Stimulated activated CD4-positive, alpha-beta T cell treated with anti-CD3 and anti-CD28 coated beads, TNF-alpha, amount 100 ng/mL, for 48 hours (primary cell): Measurements from ENCODE around the gene RNF187.
A peak's percentile ranks its signal among the peaks of the same experiment; 100 is the strongest.

Experiments used
- DNase-seq, 3 donors: peaks; one replicate each; pipeline ENCODE4 v3.0.0-alpha.2; 2020; ENCODE audit warnings: low read depth in 3 of 3

Gene RNF187

DNA sequence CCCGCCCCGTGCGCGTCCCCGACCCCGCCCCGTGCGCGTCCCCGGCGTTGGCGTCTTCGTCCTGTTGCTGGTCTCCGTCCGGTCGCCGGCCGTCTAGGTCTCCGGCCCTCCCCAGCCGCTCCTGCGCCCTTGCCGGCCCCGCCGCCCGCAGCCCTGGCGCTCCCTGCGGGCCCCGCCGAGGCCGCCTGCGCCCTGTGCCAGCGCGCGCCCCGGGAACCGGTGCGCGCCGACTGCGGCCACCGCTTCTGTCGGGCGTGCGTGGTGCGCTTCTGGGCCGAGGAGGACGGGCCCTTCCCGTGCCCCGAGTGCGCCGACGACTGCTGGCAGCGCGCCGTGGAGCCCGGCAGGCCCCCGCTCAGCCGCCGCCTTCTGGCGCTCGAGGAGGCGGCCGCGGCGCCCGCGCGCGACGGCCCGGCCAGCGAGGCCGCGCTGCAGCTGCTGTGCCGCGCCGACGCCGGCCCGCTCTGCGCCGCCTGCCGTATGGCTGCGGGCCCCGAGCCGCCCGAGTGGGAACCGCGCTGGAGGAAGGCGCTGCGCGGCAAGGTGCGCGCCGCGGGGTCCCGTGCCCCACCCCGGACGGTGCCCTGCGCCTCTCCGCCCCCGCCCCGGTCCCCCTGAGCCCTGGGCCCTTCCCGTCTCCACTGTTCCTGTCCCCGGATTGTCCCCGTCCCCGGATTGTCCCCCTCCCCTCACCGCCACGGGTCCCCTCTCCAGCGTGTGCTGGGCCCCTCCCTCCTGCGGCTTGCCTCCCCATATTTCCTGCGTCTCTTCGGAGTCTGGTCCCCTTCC, at the start of gene RNF187:
TSS of gene RNF187 (plus strand) at position 47 of the 789 bp plus-strand sequence.
- peak in 1 of 3 donors; percentile 70 for DNase-seq

DNA sequence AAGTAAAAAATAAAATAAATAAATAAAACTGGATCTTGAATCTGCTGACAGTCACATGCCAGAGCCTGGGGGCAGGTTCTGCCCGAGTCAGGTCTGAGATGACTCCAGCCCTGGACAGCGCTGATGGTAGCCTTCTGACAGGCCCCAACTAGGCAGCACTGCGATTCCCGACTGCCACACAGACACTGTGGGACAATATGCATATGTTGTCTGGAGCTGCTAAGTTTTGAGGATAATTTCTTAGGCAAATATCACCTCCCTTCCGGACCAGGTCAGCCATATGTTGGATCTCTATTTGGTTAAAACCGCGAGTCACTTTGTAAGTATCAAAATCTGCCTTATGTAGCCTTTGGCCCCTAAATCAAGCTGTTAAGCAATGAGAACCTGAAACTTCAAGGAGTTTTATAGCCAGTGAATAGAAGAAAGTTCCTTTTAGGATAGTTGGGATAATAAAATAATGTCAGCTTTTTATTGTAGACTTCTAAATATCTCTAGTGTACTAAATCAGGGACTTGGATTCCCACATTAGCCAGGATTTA, 49.7 kb upstream of the RNF187 start:
- no peak for DNase-seq

DNA sequence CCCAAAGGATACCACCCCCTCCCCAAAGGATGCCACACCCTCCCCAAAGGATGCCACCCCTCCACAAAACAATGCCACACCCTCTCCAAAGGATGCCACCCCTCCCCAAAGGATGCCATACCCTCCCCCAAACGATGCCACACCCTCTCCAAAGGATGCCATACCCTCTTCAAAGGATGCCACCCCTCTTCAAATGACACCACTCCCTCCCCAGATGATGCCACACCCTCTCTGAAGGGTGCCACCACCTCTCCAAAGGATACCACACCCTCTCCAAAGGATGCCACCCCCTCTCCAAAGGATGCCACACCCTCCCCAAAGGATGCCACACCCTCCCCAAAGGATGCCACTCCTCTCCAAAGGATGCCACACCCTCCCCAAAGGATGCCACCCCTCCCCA, 48.9 kb upstream of the RNF187 start:
- DNase-seq: no peak

DNA sequence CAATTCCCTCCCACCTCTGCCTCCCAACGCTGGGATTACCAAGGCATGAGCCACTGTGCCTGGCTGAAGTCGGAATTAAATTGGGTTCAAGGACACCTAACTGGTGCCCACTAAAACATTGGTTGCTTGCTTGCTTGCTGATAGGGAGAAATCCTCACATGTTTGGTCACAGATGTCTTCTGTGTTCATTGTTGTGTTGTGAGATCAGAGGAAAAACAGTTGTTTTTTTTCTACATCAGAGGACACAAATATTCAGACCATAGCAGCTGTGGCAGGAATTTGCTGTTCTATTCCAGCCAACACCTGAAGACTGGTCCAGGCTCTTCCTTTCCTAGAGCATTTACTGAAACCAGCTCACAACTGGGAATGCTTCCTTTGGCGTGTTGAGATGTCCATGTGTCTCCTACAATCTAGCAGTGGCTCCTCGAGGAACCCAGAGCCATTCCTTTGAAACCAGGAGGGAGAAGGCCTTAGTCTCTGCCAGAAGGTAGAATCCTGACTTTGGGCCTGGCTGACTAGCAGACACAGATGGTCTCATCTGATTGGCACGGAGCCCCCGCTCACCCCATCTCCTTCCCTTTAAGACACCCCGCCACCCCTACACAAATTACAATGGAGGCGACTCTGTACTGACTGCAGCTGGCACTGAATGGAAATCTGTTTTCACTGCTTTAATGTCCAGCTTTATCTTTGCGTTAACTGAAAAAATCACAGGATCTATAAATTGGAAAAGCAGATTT, 46.3 kb upstream of the RNF187 start:
- DNase-seq: no peak

DNA sequence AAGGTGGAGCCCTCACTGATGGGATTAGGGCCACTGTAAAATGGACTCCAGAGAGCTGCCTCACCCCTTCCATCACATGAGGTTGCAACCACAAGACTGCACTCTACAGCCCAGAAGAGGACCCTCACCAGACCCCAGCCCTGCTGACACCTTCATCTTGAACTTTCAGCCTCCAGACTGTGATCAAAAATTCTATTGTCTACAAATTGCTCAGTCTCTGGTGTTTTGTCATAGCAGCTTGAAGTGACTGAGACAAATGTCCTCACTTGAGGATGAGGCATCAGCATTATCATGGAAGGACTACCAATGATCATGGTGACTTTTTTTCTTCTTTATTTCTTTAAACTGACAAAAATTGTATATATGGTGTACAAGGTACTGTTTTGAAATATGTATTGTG, 43.8 kb upstream of the RNF187 start:
- no peak for DNase-seq

DNA sequence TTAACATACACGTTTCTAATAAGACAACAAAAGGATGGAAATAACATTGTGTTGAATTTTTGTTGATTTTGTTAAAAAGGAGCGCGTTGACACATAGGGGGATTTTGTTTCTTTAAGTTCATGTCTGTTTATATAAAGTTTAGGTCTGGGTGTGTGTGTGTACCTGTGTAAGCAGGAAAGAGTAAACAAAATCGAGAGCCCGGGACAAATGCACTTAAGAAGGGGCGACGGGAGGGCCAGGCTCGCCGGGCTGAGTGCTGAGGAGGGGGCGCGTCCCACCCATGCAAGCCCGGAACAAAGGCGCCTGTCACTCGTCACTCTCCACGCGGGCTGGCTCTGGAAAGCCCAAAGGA, 41.7 kb upstream of the RNF187 start:
- DNase-seq: no peak

DNA sequence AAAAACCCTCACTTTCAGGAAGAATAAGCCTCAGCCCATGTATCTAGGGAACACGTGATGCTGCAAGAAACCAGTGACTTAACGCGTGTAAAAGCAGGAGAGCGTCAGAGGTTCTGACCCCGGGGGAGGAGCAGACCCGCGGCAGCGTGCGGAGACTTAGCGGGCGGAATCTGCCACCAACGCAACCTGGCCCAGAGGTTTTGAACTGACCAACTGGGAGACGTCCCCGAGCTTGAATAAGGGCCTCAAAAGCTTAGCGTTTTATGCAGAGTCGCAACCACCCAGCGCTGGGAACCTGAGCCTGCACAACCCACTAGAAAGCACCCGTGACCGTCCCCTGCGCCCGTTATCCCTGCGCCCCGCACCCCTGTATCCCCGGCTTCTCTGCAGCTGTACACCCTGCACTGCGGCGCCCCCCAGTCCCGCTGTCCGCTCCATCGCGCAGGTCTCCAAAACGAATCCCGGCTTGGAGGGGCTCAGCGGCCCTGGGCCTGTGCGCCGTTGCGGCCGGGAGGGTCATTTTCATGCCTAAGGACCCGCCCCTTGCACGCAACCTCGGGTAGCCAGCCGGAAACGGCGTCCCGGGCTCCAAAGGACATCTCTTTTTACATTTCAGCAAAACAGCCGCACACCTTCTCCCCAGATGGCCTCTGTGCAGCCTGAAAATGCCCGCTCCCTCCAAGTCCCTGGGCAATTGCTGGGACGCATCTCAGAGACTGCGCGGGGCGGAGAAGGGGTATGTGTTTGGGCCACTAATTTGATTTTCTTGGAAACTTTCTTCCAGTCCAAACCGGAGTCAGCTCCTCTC, 41.1 kb upstream of the RNF187 start:
- peak in 1 of 3 donors; percentile 35 for DNase-seq

DNA sequence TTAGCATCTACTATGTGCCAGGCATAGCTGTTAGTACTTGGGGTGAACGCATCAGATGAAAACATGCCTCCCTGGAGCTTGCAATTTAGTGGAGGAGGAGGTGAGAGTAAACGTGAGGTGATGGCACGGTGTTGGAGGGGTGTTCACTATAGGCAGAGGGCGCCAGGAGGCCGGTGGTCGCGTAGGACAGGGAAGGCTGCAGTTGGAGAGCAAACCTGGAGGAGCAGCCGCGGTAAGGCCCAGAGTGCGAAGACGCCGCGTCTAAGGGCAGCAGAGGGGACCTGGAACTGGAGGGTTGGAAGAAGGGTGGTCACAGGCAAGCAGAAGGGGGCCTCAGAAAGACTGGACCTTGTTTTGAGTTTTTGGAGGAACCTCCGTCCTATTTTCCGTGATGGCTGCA, 40.3 kb upstream of the RNF187 start:
- DNase-seq: no peak

DNA sequence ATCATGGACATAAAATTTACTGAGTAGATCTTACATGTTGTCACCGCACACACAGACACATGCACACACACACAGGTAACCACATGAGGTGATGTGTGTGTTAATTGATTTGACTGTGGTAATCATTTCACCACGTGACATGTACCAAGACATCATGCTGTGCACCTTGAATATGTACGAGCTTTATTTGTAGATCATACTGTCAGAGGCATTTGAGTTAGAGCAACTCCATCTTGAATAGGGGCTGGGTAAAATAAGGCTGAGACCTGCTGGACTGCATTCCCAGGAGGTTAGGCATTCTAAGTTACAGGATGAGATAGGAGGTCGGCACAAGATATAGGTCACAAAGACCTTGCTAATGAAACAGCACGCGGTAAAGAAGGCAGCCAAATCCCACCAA, 38.8 kb upstream of the RNF187 start:
- DNase-seq: no peak

DNA sequence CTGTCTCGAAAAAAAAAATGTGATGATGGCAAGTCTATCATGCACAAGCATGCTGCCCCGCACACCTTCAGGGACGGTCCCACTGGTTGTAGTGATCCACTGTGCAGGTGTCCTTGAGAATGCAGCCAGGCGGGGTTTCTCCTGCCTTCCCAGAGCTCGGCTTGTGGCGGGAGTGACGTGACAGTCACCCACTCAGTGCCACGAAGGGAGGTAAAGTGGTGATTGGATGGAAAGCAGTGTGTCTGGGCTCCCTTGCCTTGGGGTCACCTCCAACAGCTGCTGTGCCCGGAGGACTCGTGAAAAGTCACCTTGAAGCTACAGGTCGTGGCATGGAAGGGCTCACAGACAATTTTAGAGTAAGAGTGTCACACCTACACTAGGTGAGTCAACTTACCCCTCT, 37.0 kb upstream of the RNF187 start:
- DNase-seq: no peak

DNA sequence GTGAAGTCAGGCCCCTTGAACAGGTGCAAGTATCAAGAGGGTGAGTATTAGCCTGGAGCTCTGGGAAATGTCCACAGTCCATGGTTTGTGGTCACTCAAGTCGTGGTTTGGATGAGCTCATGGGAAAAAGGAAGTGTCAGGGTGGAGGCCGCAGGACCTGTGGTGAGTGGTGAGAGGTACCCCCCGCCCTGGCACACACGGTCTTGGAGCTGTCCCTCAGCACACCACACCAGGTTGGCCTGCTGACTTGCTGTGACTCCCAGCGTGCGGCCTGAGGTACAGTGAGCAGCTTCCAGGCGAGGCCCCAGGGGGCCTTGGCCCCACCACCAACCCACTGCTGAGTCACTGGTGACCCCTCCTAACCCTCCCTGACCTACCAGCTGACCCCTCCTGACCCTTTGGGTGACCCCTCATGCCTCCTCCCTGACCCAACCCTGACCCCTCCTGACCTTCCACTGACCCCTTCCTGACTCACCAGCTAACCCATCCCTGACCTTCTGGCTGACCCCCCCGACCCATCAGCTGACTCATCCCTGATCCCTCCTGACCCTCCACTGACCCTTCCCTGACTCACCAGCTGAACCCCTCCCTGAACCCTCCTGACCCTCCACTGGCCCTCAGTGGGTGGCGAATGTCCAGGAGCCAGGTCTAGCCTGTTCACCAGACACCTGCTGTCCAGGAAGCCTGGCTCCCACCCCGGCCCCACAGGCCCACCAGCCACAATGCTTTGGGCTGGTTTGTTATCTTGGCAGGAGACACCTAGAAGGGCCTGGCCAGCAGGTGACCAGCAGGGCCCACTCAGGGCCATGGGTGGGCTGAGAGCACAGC, 34.8 kb upstream of the RNF187 start:
- no peak for DNase-seq

DNA sequence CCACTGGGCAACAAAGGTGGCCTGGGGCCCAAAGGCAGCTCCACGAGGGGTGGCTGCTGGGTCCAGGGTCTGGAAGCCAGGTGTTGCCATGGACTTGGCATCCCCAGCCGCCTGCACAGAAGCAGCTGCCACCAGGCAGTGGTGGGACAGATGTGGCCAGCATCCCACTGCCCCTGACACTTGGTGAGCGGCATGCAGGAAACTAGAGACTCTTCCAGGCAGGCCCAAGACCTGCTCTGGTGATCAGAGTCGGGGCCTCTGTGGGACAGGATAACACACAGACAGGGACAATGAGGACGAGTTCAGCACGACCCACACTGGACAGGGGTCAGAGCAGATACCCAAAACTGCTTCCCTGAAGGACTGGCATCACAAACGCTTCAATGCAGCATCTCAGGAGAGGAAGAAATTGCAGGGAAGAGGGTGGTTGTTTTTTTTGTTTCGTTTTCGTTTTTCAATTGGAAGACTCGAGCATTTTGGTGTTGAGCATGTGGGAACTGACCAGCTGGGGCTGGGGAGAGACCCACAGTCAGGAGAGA, 34.1 kb upstream of the RNF187 start:
- DNase-seq: no peak

DNA sequence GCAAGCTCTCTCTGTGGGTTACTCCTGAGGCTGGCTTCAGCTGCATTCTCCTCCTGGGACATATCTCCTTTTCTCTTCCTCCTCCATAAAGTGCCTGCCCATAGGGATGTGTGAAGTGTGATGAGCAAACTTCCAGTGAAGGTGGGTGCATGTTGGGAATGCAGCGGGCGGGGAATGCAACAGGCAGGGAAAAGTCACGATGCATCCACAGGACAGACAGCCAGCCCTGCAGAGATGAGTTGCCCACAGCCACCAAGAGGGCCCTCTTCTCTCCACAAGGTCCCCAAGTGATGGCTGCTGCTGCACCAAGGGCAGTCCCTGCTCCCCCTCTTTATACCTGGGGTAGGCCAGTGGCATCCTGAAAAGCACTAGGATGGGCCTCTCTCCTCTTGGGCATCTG, 33.6 kb upstream of the RNF187 start:
- no peak for DNase-seq

DNA sequence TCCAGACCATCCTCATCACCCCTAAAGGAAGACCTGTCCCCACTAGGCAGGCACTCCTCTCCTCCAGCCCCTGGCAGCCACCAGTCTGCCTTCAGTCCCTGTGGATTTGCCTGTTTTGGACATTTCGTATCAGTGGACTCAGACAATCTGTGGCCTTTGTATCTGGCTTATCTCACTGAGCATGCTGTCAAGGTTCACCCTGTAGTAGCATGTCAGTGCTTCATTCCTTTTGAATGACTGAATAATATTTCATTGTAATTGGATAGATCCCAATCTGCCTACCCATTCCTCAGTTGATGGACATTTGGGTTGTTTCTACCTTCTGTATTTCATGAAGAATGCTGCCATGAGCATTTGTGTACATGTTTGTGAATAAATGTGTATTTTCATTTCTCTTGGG, 32.9 kb upstream of the RNF187 start:
- DNase-seq: no peak

DNA sequence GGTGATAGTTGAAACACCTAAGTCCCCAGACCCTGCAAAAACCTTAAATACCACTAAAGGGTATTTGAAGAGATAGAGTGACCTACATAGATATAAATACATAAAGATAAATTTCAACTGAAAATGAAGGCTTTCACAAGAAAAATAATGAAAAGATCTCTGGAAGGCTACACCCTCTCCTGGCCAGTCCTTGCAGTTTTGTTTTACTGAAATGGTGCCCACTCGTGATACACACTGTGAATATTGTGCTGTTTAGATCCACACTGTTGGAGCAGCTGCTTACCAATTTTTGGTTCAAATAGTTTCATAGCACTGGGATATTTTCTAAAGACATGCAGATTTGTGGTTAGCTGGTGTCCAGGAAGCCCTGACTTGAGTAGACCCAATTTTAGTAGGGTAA, 31.5 kb upstream of the RNF187 start:
- no peak for DNase-seq

DNA sequence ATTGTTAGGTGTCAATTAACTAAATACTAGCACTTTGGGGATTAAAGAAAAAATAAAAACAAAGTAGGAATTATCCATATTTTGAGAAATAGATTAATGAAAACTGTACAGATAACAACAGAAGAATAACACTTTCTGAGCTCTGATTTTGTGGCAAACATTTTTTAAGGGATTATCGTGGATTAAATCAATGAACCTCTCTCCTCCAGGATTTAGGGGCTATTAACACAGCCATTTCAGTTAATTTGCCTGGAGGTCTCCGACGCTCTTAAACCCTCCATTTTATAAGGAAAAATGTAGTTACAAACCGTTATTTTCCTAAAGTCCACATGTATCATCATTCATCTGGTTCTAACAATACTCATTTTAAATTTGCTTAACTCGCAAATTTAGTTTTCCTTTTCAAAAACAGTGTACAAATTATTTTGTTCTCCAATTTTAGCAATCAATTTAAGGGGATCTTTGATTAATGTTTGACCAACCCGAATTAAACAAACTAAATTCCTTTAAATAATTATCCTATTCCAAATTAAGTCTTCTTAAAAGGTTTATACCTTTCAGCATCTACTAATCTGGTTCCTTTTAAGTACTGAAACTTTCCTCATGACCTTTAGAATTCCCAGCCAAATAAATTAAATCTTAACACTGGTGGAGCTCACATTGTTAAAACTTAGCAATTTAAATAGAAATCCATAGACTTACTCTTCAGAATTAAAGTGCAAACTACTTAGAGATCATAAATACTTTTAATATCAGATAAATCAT, 30.7 kb upstream of the RNF187 start:
- no peak for DNase-seq

DNA sequence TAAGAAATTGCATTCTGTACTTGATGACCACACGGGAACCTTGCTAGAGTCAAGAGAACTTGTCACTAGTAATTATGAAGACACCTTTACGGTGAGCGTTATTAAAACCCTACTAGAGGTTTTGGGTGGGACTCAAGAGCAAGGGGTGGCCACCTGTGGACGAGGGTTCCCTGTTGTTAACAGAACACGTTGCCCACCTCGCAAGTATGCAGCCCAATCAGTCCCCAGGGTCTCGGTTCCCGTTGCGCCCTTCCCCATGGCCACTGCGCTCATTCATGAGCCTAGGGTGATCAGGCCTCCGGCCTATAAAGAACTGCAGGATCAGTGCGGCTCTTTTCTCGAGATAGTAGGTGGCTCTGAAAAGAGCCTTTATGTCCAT, 30.2 kb upstream of the RNF187 start:
- no peak for DNase-seq

DNA sequence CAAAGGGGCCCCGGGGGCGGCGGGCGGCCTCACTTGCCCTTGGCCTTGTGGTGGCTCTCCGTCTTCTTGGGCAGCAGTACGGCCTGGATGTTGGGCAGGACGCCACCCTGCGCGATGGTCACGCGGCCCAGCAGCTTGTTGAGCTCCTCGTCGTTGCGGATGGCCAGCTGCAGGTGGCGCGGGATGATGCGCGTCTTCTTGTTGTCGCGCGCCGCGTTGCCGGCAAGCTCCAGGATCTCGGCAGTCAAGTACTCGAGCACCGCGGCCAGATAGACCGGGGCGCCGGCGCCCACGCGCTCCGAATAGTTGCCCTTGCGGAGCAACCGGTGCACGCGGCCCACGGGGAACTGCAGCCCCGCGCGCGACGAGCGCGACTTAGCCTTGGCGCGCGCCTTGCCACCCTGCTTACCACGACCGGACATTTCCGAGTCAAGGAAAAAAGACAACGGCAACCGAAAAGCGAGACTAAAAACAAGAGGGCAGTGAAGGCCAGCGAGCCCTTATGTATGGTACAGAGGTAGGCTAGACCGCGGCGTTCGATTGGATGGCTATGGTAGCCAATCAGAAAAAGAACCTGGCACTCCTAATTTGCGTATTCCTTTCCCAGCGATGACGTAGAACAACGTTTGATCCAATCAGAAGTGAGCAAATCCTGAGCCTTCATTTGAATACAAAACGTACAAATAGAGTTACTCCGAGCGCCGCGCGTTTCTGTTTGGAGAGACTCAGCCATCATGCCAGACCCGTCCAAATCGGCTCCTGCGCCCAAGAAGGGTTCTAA, 29.6 kb upstream of the RNF187 start:
- peak; percentile 68 to 81 (median 78) for DNase-seq
